H1 (cell line): Measurements from ENCODE around the gene AGBL4. TPM values are rescaled to one million over a fixed set of nuclear protein-coding genes. Genes with fewer than 3 reads are reported as not detected.

Experiments
- CTCF ChIA-PET: fragments of 300-600 bp; sonication (Branson Sonifier 250); formaldehyde crosslinking; loops from one replicate; lab custom pipeline; 2021; ENCODE audit not compliant: partially characterized antibody; lab: Charles Lee
- POLR2A ChIA-PET: fragments of 300-600 bp; sonication (Branson Sonifier 250); formaldehyde crosslinking; loops from one replicate; lab custom pipeline; 2021; ENCODE audit warnings: inconsistent platforms; ENCODE audit not compliant: partially characterized antibody; lab: Charles Lee
- DNase-seq, 2 experiments: peaks; one replicate each; pipeline versions ENCODE4 v3.0.0 to v3.0.0-alpha.2; 2010 to 2022; ENCODE audit warnings: low spot score in 2 of 2, low read depth in 1 of 2, mixed read lengths in 1 of 2
- FAIRE-seq: peaks from 2 replicates; lab custom pipeline; 2011; peaks lifted over from hg19 to GRCh38; lab: Jason Lieb, UNC
- H2AFZ ChIP-seq: 2 replicates; pipeline ENCODE4 v1.8.1; 2012; ENCODE audit warnings: low read length, inconsistent platforms
- H2AK5ac ChIP-seq: 2 replicates; pipeline ENCODE4 v1.6.1; 2013; ENCODE audit warnings: low read depth, low read length
- H2BK120ac ChIP-seq: replicated peaks from 2 replicates; pipeline ENCODE3; 2013; ENCODE audit warnings: low read depth, low read length, inconsistent platforms
- H2BK12ac ChIP-seq: 2 replicates; pipeline ENCODE4 v1.6.1; 2013; ENCODE audit warnings: low read depth, low read length
- H2BK15ac ChIP-seq: 2 replicates; pipeline ENCODE4 v1.6.1; 2013; ENCODE audit warnings: low read length
- H2BK20ac ChIP-seq: 2 replicates; pipeline ENCODE4 v1.6.1; 2013; ENCODE audit warnings: low read length
- H2BK5ac ChIP-seq: 2 replicates; pipeline ENCODE4 v1.6.1; 2013; ENCODE audit warnings: low read depth, low read length
- H3K14ac ChIP-seq: 2 replicates; pipeline ENCODE4 v1.6.1; 2013; ENCODE audit warnings: inconsistent platforms; ENCODE audit not compliant: insufficient read length
- H3K18ac ChIP-seq: 2 replicates; pipeline ENCODE4 v1.6.1; 2013; ENCODE audit warnings: low read length; ENCODE audit errors: extremely low read depth
- H3K23ac ChIP-seq: 2 replicates; pipeline ENCODE4 v1.6.1; 2013; ENCODE audit warnings: inconsistent platforms; ENCODE audit not compliant: insufficient read length
- H3K23me2 ChIP-seq: 2 replicates; pipeline ENCODE4 v1.6.1; 2013; ENCODE audit warnings: low read depth, low read length
- H3K27ac ChIP-seq: 2 replicates; pipeline ENCODE4 v1.6.1; 2011; ENCODE audit warnings: low read depth, low read length, inconsistent platforms
- H3K27me3 ChIP-seq, 4 experiments: replicated peaks in 1 of 4; 1 replicate in 1 of 4; 2 replicates in 3 of 4; pipeline versions ENCODE4 v1.6.1 to v1.8.1; 2011 to 2013; ENCODE audit warnings: low read length in 3 of 4, mild to moderate bottlenecking in 3 of 4, inconsistent platforms in 2 of 4, mixed read lengths in 2 of 4, moderate library complexity in 1 of 4; ENCODE audit not compliant: control insufficient read depth in 3 of 4, insufficient read depth in 3 of 4; ENCODE audit errors: extremely low read depth in 1 of 4
- H3K36me3 ChIP-seq, 4 experiments: 2 replicates each; pipeline versions ENCODE4 v1.6.1 to v1.8.1; 2011 to 2013; ENCODE audit warnings: mild to moderate bottlenecking in 4 of 4, low read length in 3 of 4, moderate library complexity in 2 of 4, control low read depth in 1 of 4, inconsistent platforms in 1 of 4; ENCODE audit not compliant: insufficient read depth in 4 of 4, control insufficient read depth in 2 of 4
- H3K4ac ChIP-seq: replicated peaks from 2 replicates; pipeline ENCODE3; 2013; ENCODE audit warnings: low read length, low read depth, mixed read lengths, inconsistent platforms; ENCODE audit not compliant: insufficient read length
- H3K4me1 ChIP-seq, 4 experiments: replicated peaks in 1 of 4; 1 replicate in 1 of 4; 2 replicates in 3 of 4; pipeline versions ENCODE4 v1.6.1 to v1.8.1; 2011 to 2013; ENCODE audit warnings: low read length in 3 of 4, inconsistent platforms in 2 of 4, mixed read lengths in 1 of 4; ENCODE audit not compliant: insufficient read depth in 4 of 4, control insufficient read depth in 3 of 4
- H3K4me2 ChIP-seq, 2 experiments: 2 replicates each; pipeline versions ENCODE4 v1.6.1 to v1.8.1; 2011 to 2013; ENCODE audit warnings: low read depth in 2 of 2, low read length in 2 of 2, control low read depth in 1 of 2, inconsistent platforms in 1 of 2, mild to moderate bottlenecking in 1 of 2; ENCODE audit not compliant: insufficient read depth in 1 of 2
- H3K4me3 ChIP-seq, 4 experiments: fragments of 200-600, 300-600 bp in 1 of 4; sonication (generic), shearing (Covaris generic), sonication (Bioruptor Twin) in 1 of 4; 2 replicates each; pipeline versions ENCODE4 v1.5.1 to v1.8.1; 2011 to 2016; ENCODE audit warnings: low read length in 4 of 4, low read depth in 3 of 4, control low read depth in 2 of 4, inconsistent platforms in 2 of 4, mild to moderate bottlenecking in 2 of 4, mixed read lengths in 1 of 4, moderate library complexity in 1 of 4; ENCODE audit not compliant: insufficient read depth in 2 of 4; ENCODE audit errors: extremely low read depth in 1 of 4
- H3K56ac ChIP-seq: replicated peaks from 2 replicates; pipeline ENCODE3; 2013; ENCODE audit warnings: low read depth, mild to moderate bottlenecking, mixed read lengths, low read length, inconsistent platforms; ENCODE audit not compliant: insufficient read length
- H3K79me1 ChIP-seq: 2 replicates; pipeline ENCODE4 v1.6.1; 2013; ENCODE audit warnings: low read depth, low read length, control low read depth
- H3K79me2 ChIP-seq, 2 experiments: 2 replicates each; pipeline versions ENCODE4 v1.6.1 to v1.8.1; 2012 to 2013; ENCODE audit warnings: low read length in 2 of 2, mild to moderate bottlenecking in 2 of 2, inconsistent platforms in 1 of 2; ENCODE audit not compliant: insufficient read depth in 2 of 2, control insufficient read depth in 1 of 2
- H3K9ac ChIP-seq, 4 experiments: replicated peaks in 1 of 4; 1 replicate in 1 of 4; 2 replicates in 3 of 4; pipeline versions ENCODE4 v1.6.1 to v1.8.1; 2011 to 2013; ENCODE audit warnings: low read depth in 3 of 4, low read length in 3 of 4, control low read depth in 2 of 4, mild to moderate bottlenecking in 2 of 4, moderate library complexity in 2 of 4, inconsistent platforms in 1 of 4; ENCODE audit errors: extremely low read depth in 1 of 4
- H3K9me3 ChIP-seq, 2 experiments: 2 replicates each; pipeline versions ENCODE4 v1.6.1 to v1.8.1; 2012 to 2013; ENCODE audit warnings: mild to moderate bottlenecking in 2 of 2, moderate library complexity in 2 of 2, control low read depth in 1 of 2, inconsistent platforms in 1 of 2, low read depth in 1 of 2, low read length in 1 of 2, mixed read lengths in 1 of 2; ENCODE audit not compliant: insufficient read depth in 2 of 2
- H4K20me1 ChIP-seq, 2 experiments: replicated peaks in 1 of 2; 2 replicates each; pipeline versions ENCODE3 to v1.8.1; 2011 to 2013; ENCODE audit warnings: inconsistent platforms in 2 of 2, low read length in 2 of 2, mild to moderate bottlenecking in 1 of 2; ENCODE audit not compliant: insufficient read depth in 2 of 2, control insufficient read depth in 1 of 2
- H4K5ac ChIP-seq: 2 replicates; pipeline ENCODE4 v1.6.1; 2013; ENCODE audit warnings: low read length, low read depth, mixed read lengths, inconsistent platforms; ENCODE audit not compliant: insufficient read length
- H4K8ac ChIP-seq: 2 replicates; pipeline ENCODE4 v1.8.0; 2013; ENCODE audit warnings: mild to moderate bottlenecking, moderate library complexity, low read length, inconsistent platforms; ENCODE audit not compliant: insufficient read depth; ENCODE audit errors: extremely low read depth
- H4K91ac ChIP-seq: replicated peaks from 2 replicates; pipeline ENCODE3; 2013; ENCODE audit warnings: low read length, mixed read lengths, inconsistent platforms; ENCODE audit not compliant: insufficient read length
- BACH1 ChIP-seq: IDR thresholded peaks from 2 replicates; pipeline ENCODE4 v1.6.1; 2012; ENCODE audit warnings: low read length, improper control_type of control experiment
- BRCA1 ChIP-seq: IDR thresholded peaks from 2 replicates; pipeline ENCODE4 v1.6.1; 2012; ENCODE audit warnings: low read depth, low read length, improper control_type of control experiment
- CBX5 ChIP-seq: fragments of 300-800, 300-1000 bp; sonication (generic); IDR thresholded peaks from 2 replicates; pipeline ENCODE4 v1.7.1; 2016; ENCODE audit warnings: antibody characterized with exemption, low read length, low read depth
- CREB1 ChIP-seq: IDR thresholded peaks from 2 replicates; pipeline ENCODE4 v1.6.1; 2012; ENCODE audit warnings: inconsistent platforms
- GABPA ChIP-seq: IDR thresholded peaks from 2 replicates; pipeline ENCODE4 v1.6.1; 2011; ENCODE audit warnings: mild to moderate bottlenecking, low read length, moderate library complexity, borderline replicate concordance; ENCODE audit not compliant: insufficient read depth
- KDM5A ChIP-seq: fragments of 200-600 bp; IDR thresholded peaks from 2 replicates; pipeline ENCODE4 v1.7.1; 2012; ENCODE audit warnings: mild to moderate bottlenecking, low read length, inconsistent platforms, mixed read lengths
- NANOG ChIP-seq: IDR thresholded peaks from 2 replicates; pipeline ENCODE4 v1.6.1; 2011; ENCODE audit warnings: low read length, low read depth, mild to moderate bottlenecking, inconsistent platforms; ENCODE audit not compliant: insufficient read depth, poor library complexity, severe bottlenecking
- POLR2A ChIP-seq, 2 experiments: IDR thresholded peaks; 1 replicate in 1 of 2; 2 replicates in 1 of 2; pipeline ENCODE4 v1.6.1; 2011; ENCODE audit warnings: low read depth in 2 of 2, low read length in 2 of 2, mild to moderate bottlenecking in 2 of 2; ENCODE audit errors: control extremely low read depth in 1 of 2
- POU5F1 ChIP-seq: IDR thresholded peaks from 2 replicates; pipeline ENCODE4 v1.6.1; 2011; ENCODE audit warnings: low read depth, mild to moderate bottlenecking, low read length, moderate library complexity
- RNF2 ChIP-seq: fragments of 200-900, 300-1000 bp; sonication (generic); IDR thresholded peaks from 2 replicates; pipeline ENCODE4 v1.7.1; 2016; ENCODE audit warnings: borderline replicate concordance, low read depth, mild to moderate bottlenecking, antibody characterized with exemption, low read length; ENCODE audit not compliant: poor library complexity, severe bottlenecking; ENCODE audit errors: missing control alignments
- SP4 ChIP-seq: IDR thresholded peaks from 2 replicates; pipeline ENCODE4 v1.6.1; 2012; ENCODE audit warnings: low read length, inconsistent platforms
- TCF12 ChIP-seq: IDR thresholded peaks from 2 replicates; pipeline ENCODE4 v1.6.1; 2011; ENCODE audit warnings: low read depth, mild to moderate bottlenecking, low read length
- TEAD4 ChIP-seq: IDR thresholded peaks from 2 replicates; pipeline ENCODE4 v1.6.1; 2012; ENCODE audit warnings: low read depth, low read length, inconsistent platforms, mixed read lengths
- WGBS, 2 experiments: shearing (Covaris generic) in 1 of 2; methylation state at CpG; one replicate each; pipeline versions ENCODE4 v1.1.6 to v1.1.7; 2013 to 2015; ENCODE audit warnings: low lambda C conversion rate in 2 of 2, mixed read lengths in 2 of 2, inconsistent platforms in 1 of 2, low coverage in 1 of 2, missing lambda C conversion rate in 1 of 2; ENCODE audit not compliant: insufficient replicate concordance in 2 of 2, insufficient coverage in 1 of 2, insufficient read length in 1 of 2; ENCODE audit errors: extremely low coverage in 1 of 2, missing lambda C conversion rate in 1 of 2; 5-methylcytosine and 5-hydroxymethylcytosine counted together
- polyA plus RNA-seq, 7 experiments: library from polyadenylated mRNA; depleted of rRNA in 3 of 7; stranded (reverse) in 5 of 7; unstranded in 2 of 7; fragments of >200 nt in 5 of 7; fragments of 200-250 nt in 2 of 7; gene quantifications; 1 replicate in 5 of 7; 2 replicates in 1 of 7; 4 replicates in 1 of 7; pipeline versions ENCODE4 v1.2.1 to v1.2.3, GENCODE V29; 2011 to 2013; ENCODE audit warnings: missing spikeins in 2 of 7, mixed read lengths in 2 of 7
- total RNA-seq: library from RNA; stranded (reverse); fragmentation: NEBNext Ultra II Directional; extraction: Animal tissue kit (Norgen Biotek cat#: 25700); gene quantifications from 2 replicates; pipeline ENCODE4 v1.2.1, GENCODE V29; 2021

The AGBL4 gene
- total and polyA plus RNA-seq, 2 of the 8 experiments (the other 6 are each of a cell fraction or from before 2014, with no cell fraction given) = 0.41 to 0.45 TPM

GRCh38 chr1:48627486-48627885 lies 1396.3 kb downstream of the AGBL4 start:
- Histone ChIP-seq H4K20me1 (no peaks in the 10 kb centered on the region), H3K4me3 (no peak overlapping the region), H4K8ac (no peak overlapping the region), H3K9ac (no peak overlapping the region), H2BK12ac (no peak overlapping the region), H3K9me3 (no peaks in the 10 kb centered on the region), H3K23ac (no peak overlapping the region), H3K27me3 (no peaks in the 10 kb centered on the region), H3K18ac (no peak overlapping the region), H3K4me1 (no peaks in the 10 kb centered on the region), H3K14ac (no peak overlapping the region), H3K4me2 (no peak overlapping the region), H4K5ac (no peak overlapping the region)
- no peak for DNase-seq
- TF ChIP-seq BRCA1 (no peak), SP4 (no peak), TEAD4 (no peak), KDM5A (no peak), CBX5 (no peak), CREB1 (no peak), GABPA (no peak), TCF12 (no peak), BACH1 (no peak), POU5F1 (no peak), NANOG (no peak), RNF2 (no peak), POLR2A (IDR thresholded peaks at IDR 0.05; ENCODE audit: control extremely low read depth in 1 of 2, low read depth in 2 of 2, low read length in 2 of 2) (no peak)
- TF ChIP-seq, all 59 proteins: peak for 0
- Histone ChIP-seq H3K56ac (no peak overlapping the region), H3K79me2 (no peaks in the 10 kb centered on the region), H2AFZ (no peak overlapping the region), H2BK5ac (no peak overlapping the region), H2BK120ac (no peak overlapping the region), H3K36me3 (no peaks in the 10 kb centered on the region), H4K91ac (no peak overlapping the region), H2BK20ac (no peak overlapping the region), H2BK15ac (no peak overlapping the region), H3K23me2 (no peaks in the 10 kb centered on the region; the same call in 1 of the 2 replicates), H2AK5ac (no peak overlapping the region), H3K27ac (no peak overlapping the region), H3K4ac (no peak overlapping the region), H3K79me1 (no peaks in the 10 kb centered on the region)
- ChIA-PET CTCF (interaction anchor here (0.8 kb wide), 1 partner anchor 54 kb away, joined by 3 read pairs; no protein-coding TSS in a partner anchor), POLR2A (no interaction called here)
- no peak for FAIRE-seq
- 89% methylated on average over 5 of the region's 5 CpGs; no CpG with 5 or more reads in 1 of the 2 experiments for WGBS, 2 experiments
